Daoy (cell line): ENCODE measurements around the gene PEX26. TPM values are rescaled to one million over a fixed set of nuclear protein-coding genes. Genes with fewer than 3 reads are reported as not detected.
"Not testable (repeated sequence)": the region's sequence is repeated elsewhere in the genome, so short reads cannot be mapped to it uniquely, and the experiment has no call there.

Experiments used
- DNase-seq: peaks from one replicate; pipeline ENCODE4 v3.0.0-alpha.2; 2015; ENCODE audit warnings: low read depth
- total RNA-seq: library from RNA; depleted of rRNA; stranded (reverse); fragments of >200 nt; shearing (Covaris generic); gene quantifications from 2 replicates; pipeline ENCODE4 v1.2.3, GENCODE V29; 2014

Gene PEX26
- total RNA-seq, 1 experiment from 2014 or later: 20.8 TPM

GRCh38 chr22:18071307-18071967, 6.4 kb upstream of the PEX26 start:
- DNase-seq: not testable (repeated sequence)

- no peak for DNase-seq
These were observed 5.9 kb upstream of the PEX26 start for GRCh38 chr22:18071968-18072310.

- no peak for DNase-seq
These were observed 4.3 kb upstream of the PEX26 start for GRCh38 chr22:18073467-18073866.

- not testable (repeated sequence) for DNase-seq
These were observed 3.9 kb upstream of the PEX26 start for GRCh38 chr22:18073927-18074326.

- DNase-seq: no peak
These were observed 2.6 kb upstream of the PEX26 start for GRCh38 chr22:18075101-18075719.

GRCh38 chr22:18075720-18076497, 1.9 kb upstream of the PEX26 start:
- DNase-seq: peak; percentile 77

- DNase-seq: no peak
These were observed 627 bp upstream of the PEX26 start for GRCh38 chr22:18077087-18077638.

GRCh38 chr22:18078329-18079041, 695 bp downstream of the PEX26 start:
- peak; percentile 51 for DNase-seq

- DNase-seq: no peak
These were observed 2.0 kb downstream of the PEX26 start for GRCh38 chr22:18079706-18080233.

GRCh38 chr22:18081416-18081815, 3.6 kb downstream of the PEX26 start:
- no peak for DNase-seq

- no peak for DNase-seq
These were observed 4.7 kb downstream of the PEX26 start for GRCh38 chr22:18082467-18082866.

GRCh38 chr22:18083406-18083805, 5.6 kb downstream of the PEX26 start:
- no peak for DNase-seq

- DNase-seq: no peak
These were observed 7.4 kb downstream of the PEX26 start for GRCh38 chr22:18085188-18085587.

GRCh38 chr22:18087350-18087855, 9.6 kb downstream of the PEX26 start:
- DNase-seq: no peak

- DNase-seq: no peak
These were observed 11.2 kb downstream of the PEX26 start for GRCh38 chr22:18088825-18089568.

- no peak for DNase-seq
These were observed 12.5 kb downstream of the PEX26 start for GRCh38 chr22:18090286-18090685.

- DNase-seq: no peak
These were observed 13.7 kb downstream of the PEX26 start for GRCh38 chr22:18091478-18091877.

- peak; percentile 86 for DNase-seq
These were observed 14.2 kb downstream of the PEX26 start for GRCh38 chr22:18091916-18092526.

- no peak for DNase-seq
These were observed 15.9 kb downstream of the PEX26 start for GRCh38 chr22:18093661-18094060.

- DNase-seq: peak; percentile 58
These were observed 17.5 kb downstream of the PEX26 start for GRCh38 chr22:18095101-18095805.
